Renal cortical epithelial cell (primary cell): Measurements from ENCODE around the gene INSYN2B. TPM values are rescaled to one million over a fixed set of nuclear protein-coding genes. Genes with fewer than 3 reads are reported as not detected.
A peak's percentile ranks its signal among the peaks of the same experiment; 100 is the strongest.

Experiments
- DNase-seq: peaks from one replicate; pipeline ENCODE4 v3.0.0-alpha.2; 2011; ENCODE audit warnings: low read depth
- total RNA-seq: library from RNA; depleted of rRNA; stranded (reverse); fragments of >200 nt; gene quantifications from 2 replicates; pipeline ENCODE4 v1.2.3, GENCODE V29; 2014

Gene INSYN2B
- total RNA-seq, 1 donor from 2014 or later = 1.5 TPM

- DNase-seq = no peak
Measured at GRCh38 chr5:169889572-169889971, 90.7 kb downstream of the INSYN2B start.

GRCh38 chr5:169886677-169887076 is 93.6 kb downstream of the INSYN2B start:
- no peak for DNase-seq

- no peak for DNase-seq
Measured at GRCh38 chr5:169886033-169886432, 94.3 kb downstream of the INSYN2B start.

- DNase-seq = no peak
Measured at GRCh38 chr5:169881702-169882303, 98.5 kb downstream of the INSYN2B start.

GRCh38 chr5:169880785-169881184 is 99.5 kb downstream of the INSYN2B start:
- DNase-seq = no peak

- DNase-seq = no peak
Measured at GRCh38 chr5:169880012-169880663, 100.2 kb downstream of the INSYN2B start.

GRCh38 chr5:169876386-169876785 is 103.9 kb downstream of the INSYN2B start:
- peak; percentile 58 for DNase-seq

- no peak for DNase-seq
Measured at GRCh38 chr5:169875731-169876130, 104.6 kb downstream of the INSYN2B start.

- DNase-seq = peak; percentile 11
Measured at GRCh38 chr5:169875091-169875728, 105.1 kb downstream of the INSYN2B start.

- DNase-seq = no peak
Measured at GRCh38 chr5:169874621-169875020, 105.7 kb downstream of the INSYN2B start.

- DNase-seq = no peak
Measured at GRCh38 chr5:169873642-169874041, 106.7 kb downstream of the INSYN2B start.

GRCh38 chr5:169871826-169872490 is 108.3 kb downstream of the INSYN2B start:
- DNase-seq = no peak

GRCh38 chr5:169870211-169870610 is 110.1 kb downstream of the INSYN2B start:
- DNase-seq = no peak

GRCh38 chr5:169869066-169869465 is 111.2 kb downstream of the INSYN2B start:
- no peak for DNase-seq

- no peak for DNase-seq
Measured at GRCh38 chr5:169867347-169867746, 112.9 kb downstream of the INSYN2B start.

GRCh38 chr5:169864483-169864882 is 115.8 kb downstream of the INSYN2B start:
- no peak for DNase-seq

- no peak for DNase-seq
Measured at GRCh38 chr5:169862391-169862811, 117.9 kb downstream of the INSYN2B start.

- no peak for DNase-seq
Measured at GRCh38 chr5:169861934-169862333, 118.4 kb downstream of the INSYN2B start.

GRCh38 chr5:169861433-169861832 is 118.9 kb downstream of the INSYN2B start:
- no peak for DNase-seq

GRCh38 chr5:169860585-169860984 is 119.7 kb downstream of the INSYN2B start:
- DNase-seq = peak; percentile 62

GRCh38 chr5:169856571-169856970 is 123.7 kb downstream of the INSYN2B start:
- DNase-seq = peak; percentile 94

GRCh38 chr5:169851321-169851850 is 128.9 kb downstream of the INSYN2B start:
- no peak for DNase-seq
